Testis (tissue), 2 donors: ENCODE measurements around the gene SRPX.

ENCODE experiments used
- CTCF ChIP-seq, 3 experiments: fragments of 450-650 bp in 2 of 3; fragments of 200-600 bp in 1 of 3; sonication (generic) in 1 of 3; IDR thresholded peaks; one replicate each; pipeline ENCODE4 v1.5.1; 2016 to 2019; ENCODE audit warnings: antibody characterized with exemption in 3 of 3, mild to moderate bottlenecking in 2 of 3, moderate library complexity in 1 of 3
- POLR2A ChIP-seq: fragments of 450-650 bp; IDR thresholded peaks from one replicate; pipeline ENCODE4 v1.6.1; 2017; ENCODE audit warnings: antibody characterized with exemption, mild to moderate bottlenecking, moderate library complexity

GRCh38 chrX:38183596-38183995, 37.1 kb downstream of the SRPX start:
- no peak for TF ChIP-seq CTCF (IDR thresholded peaks at IDR 0.05)
- no peak for TF ChIP-seq POLR2A
